IMR-90 (cell line): ENCODE measurements around the gene RBMS3. TPM values are rescaled to one million over a fixed set of nuclear protein-coding genes. Genes with fewer than 3 reads are reported as not detected.

Source experiments
- ATAC-seq: fragments of 200-7000 bp; cut with Tn5 transposase; 2 replicates; pipeline ENCODE4 v1.9.1; 2020; ENCODE audit warnings: low read depth, mild to moderate bottlenecking, moderate library complexity
- BruUV-seq: library from RNA; stranded (reverse); fragments of 400-500 nt; replicated peaks from 2 replicates; lab custom pipeline; 2021; lab: Mats Ljungman, UMichigan
- CTCF ChIA-PET: fragments of 300-600 bp; formaldehyde crosslinking; extraction: SDS; loops from one replicate; lab custom pipeline; 2021; ENCODE audit warnings: antibody characterized with exemption; lab: Yijun Ruan, JAX
- POLR2A ChIA-PET: fragments of 300-600 bp; sonication (Branson Sonifier 250); formaldehyde crosslinking; loops from one replicate; lab custom pipeline; 2022; ENCODE audit warnings: antibody characterized with exemption; ENCODE audit not compliant: unreplicated experiment; lab: Charles Lee
- DNase-seq: peaks from one replicate; pipeline ENCODE4 v3.0.0; 2013
- H2AFZ ChIP-seq: replicated peaks from 2 replicates; pipeline ENCODE3; 2013; ENCODE audit warnings: low read length, mild to moderate bottlenecking; ENCODE audit not compliant: poor library complexity
- H2AK5ac ChIP-seq: 2 replicates; pipeline ENCODE4 v1.6.1; 2013; ENCODE audit warnings: low read depth, low read length, inconsistent platforms
- H2AK9ac ChIP-seq: replicated peaks from 2 replicates; pipeline ENCODE3; 2013; ENCODE audit warnings: mild to moderate bottlenecking, low read depth, low read length, moderate library complexity; ENCODE audit not compliant: poor library complexity
- H2BK120ac ChIP-seq: 2 replicates; pipeline ENCODE4 v1.6.1; 2013; ENCODE audit warnings: low read depth, low read length, inconsistent platforms
- H2BK15ac ChIP-seq: 3 replicates; pipeline ENCODE4 v1.6.1; 2013; ENCODE audit warnings: low read depth, low read length, inconsistent platforms
- H2BK20ac ChIP-seq: 2 replicates; pipeline ENCODE4 v1.6.1; 2013; ENCODE audit warnings: low read depth, mild to moderate bottlenecking, inconsistent platforms, low read length, moderate library complexity
- H2BK5ac ChIP-seq: 2 replicates; pipeline ENCODE4 v1.6.1; 2013; ENCODE audit warnings: mild to moderate bottlenecking, low read depth, low read length, inconsistent platforms; ENCODE audit not compliant: poor library complexity, severe bottlenecking
- H3K14ac ChIP-seq: replicated peaks from 2 replicates; pipeline ENCODE4 v1.6.1; 2013; ENCODE audit warnings: low read depth, low read length, inconsistent platforms
- H3K18ac ChIP-seq: 2 replicates; pipeline ENCODE4 v1.6.1; 2013; ENCODE audit warnings: low read depth, low read length, control low read depth
- H3K23ac ChIP-seq: 2 replicates; pipeline ENCODE4 v1.6.1; 2013; ENCODE audit warnings: low read depth, low read length, inconsistent platforms
- H3K27ac ChIP-seq: 2 replicates; pipeline ENCODE4 v1.5.1; 2013; ENCODE audit warnings: mild to moderate bottlenecking, control low read depth, low read length; ENCODE audit not compliant: insufficient read depth
- H3K27me3 ChIP-seq: 2 replicates; pipeline ENCODE4 v1.6.1; 2013; ENCODE audit warnings: low read length; ENCODE audit not compliant: control insufficient read depth, insufficient read depth
- H3K36me3 ChIP-seq: 2 replicates; pipeline ENCODE4 v1.6.1; 2013; ENCODE audit warnings: low read length, mixed read lengths; ENCODE audit not compliant: control insufficient read depth, insufficient read depth
- H3K4ac ChIP-seq: 2 replicates; pipeline ENCODE4 v1.6.1; 2013; ENCODE audit warnings: low read depth, low read length, inconsistent platforms
- H3K4me1 ChIP-seq: 2 replicates; pipeline ENCODE4 v1.6.1; 2013; ENCODE audit warnings: low read length, mixed read lengths; ENCODE audit not compliant: control insufficient read depth, insufficient read depth
- H3K4me2 ChIP-seq: 2 replicates; pipeline ENCODE4 v1.6.1; 2013; ENCODE audit warnings: low read depth, mild to moderate bottlenecking, control low read depth, low read length, moderate library complexity
- H3K4me3 ChIP-seq: 2 replicates; pipeline ENCODE4 v1.5.1; 2013; ENCODE audit warnings: low read depth, mild to moderate bottlenecking, control low read depth, low read length, moderate library complexity; ENCODE audit not compliant: insufficient read depth
- H3K56ac ChIP-seq: 2 replicates; pipeline ENCODE4 v1.6.1; 2013; ENCODE audit warnings: low read length, inconsistent platforms; ENCODE audit not compliant: insufficient read depth; ENCODE audit errors: extremely low read depth
- H3K79me1 ChIP-seq, 2 experiments: 2 replicates each; pipeline ENCODE4 v1.6.1; 2013; ENCODE audit warnings: low read length in 2 of 2, inconsistent platforms in 1 of 2, low read depth in 1 of 2
- H3K9ac ChIP-seq: 2 replicates; pipeline ENCODE4 v1.6.1; 2013; ENCODE audit warnings: low read depth, low read length, control low read depth
- H3K9me1 ChIP-seq: 2 replicates; pipeline ENCODE4 v1.6.1; 2013; ENCODE audit warnings: low read length, inconsistent platforms; ENCODE audit not compliant: insufficient read depth
- H3K9me3 ChIP-seq: 2 replicates; pipeline ENCODE4 v1.6.1; 2013; ENCODE audit warnings: low read length; ENCODE audit not compliant: control insufficient read depth, insufficient read depth
- H4K20me1 ChIP-seq: 2 replicates; pipeline ENCODE4 v1.6.1; 2013; ENCODE audit warnings: low read length, inconsistent platforms; ENCODE audit not compliant: insufficient read depth
- H4K5ac ChIP-seq: 2 replicates; pipeline ENCODE4 v1.6.1; 2013; ENCODE audit warnings: mild to moderate bottlenecking, low read depth, low read length, control low read depth
- H4K8ac ChIP-seq, 2 experiments: 2 replicates each; pipeline ENCODE4 v1.6.1; 2013; ENCODE audit warnings: low read depth in 2 of 2, low read length in 2 of 2, control low read depth in 1 of 2, inconsistent platforms in 1 of 2
- H4K91ac ChIP-seq: 2 replicates; pipeline ENCODE4 v1.6.1; 2013; ENCODE audit warnings: low read depth, low read length, inconsistent platforms; ENCODE audit not compliant: insufficient read depth
- BHLHE40 ChIP-seq: fragments of 150-350 bp; IDR thresholded peaks from 2 replicates; pipeline ENCODE4 v1.6.1; 2016; ENCODE audit warnings: mild to moderate bottlenecking, low read depth, low read length
- ELK1 ChIP-seq: fragments of 150-350 bp; IDR thresholded peaks from 2 replicates; pipeline ENCODE4 v1.6.1; 2016; ENCODE audit warnings: low read depth, mild to moderate bottlenecking, low read length, moderate library complexity, borderline replicate concordance
- NFE2L2 ChIP-seq: fragments of 150-350 bp; IDR thresholded peaks from 2 replicates; pipeline ENCODE4 v1.6.1; 2016; ENCODE audit warnings: low read depth, mild to moderate bottlenecking, low read length
- POLR2A ChIP-seq: IDR thresholded peaks from 2 replicates; pipeline ENCODE4 v1.6.1; 2012; ENCODE audit warnings: mild to moderate bottlenecking, low read depth, low read length
- RAD21 ChIP-seq: IDR thresholded peaks from 2 replicates; pipeline ENCODE4 v1.6.1; 2012; ENCODE audit warnings: low read length, improper control_type of control experiment
- RCOR1 ChIP-seq: IDR thresholded peaks from 2 replicates; pipeline ENCODE4 v1.6.1; 2012; ENCODE audit warnings: mild to moderate bottlenecking, low read length, improper control_type of control experiment; ENCODE audit not compliant: insufficient replicate concordance
- SMC3 ChIP-seq: fragments of 150-350 bp; IDR thresholded peaks from 2 replicates; pipeline ENCODE4 v1.6.1; 2016; ENCODE audit warnings: low read depth, mild to moderate bottlenecking, antibody characterized with exemption, low read length, moderate library complexity
- USF2 ChIP-seq: fragments of 150-350 bp; IDR thresholded peaks from 2 replicates; pipeline ENCODE4 v1.6.1; 2017; ENCODE audit warnings: mild to moderate bottlenecking, antibody characterized with exemption, low read length, low read depth
- whole genome bisulfite sequencing, 2 experiments: methylation state at CpG; one replicate each; pipeline versions ENCODE4 v1.1.5 to v1.1.7; 2013; ENCODE audit warnings: missing lambda C conversion rate in 2 of 2; ENCODE audit not compliant: insufficient read length in 1 of 2; ENCODE audit errors: extremely low coverage in 2 of 2; 5-methylcytosine and 5-hydroxymethylcytosine counted together
- dilution Hi-C: fragments of 300-500 bp; cut with HindIII; formaldehyde crosslinking; loops from one replicate; pipeline ENCODE4 v1.14.3; 2018; ENCODE audit warnings: low sequenced_read_pairs; ENCODE audit not compliant: unreplicated experiment
- in situ Hi-C: fragments of 300-500 bp; cut with MboI; formaldehyde crosslinking; loops from 3 replicates; pipeline ENCODE4 v1.14.3; 2019; ENCODE audit warnings: low sequenced_read_pairs, inconsistent platforms, mixed read lengths
- intact Hi-C: fragments of 100-400 bp; cut with micrococcal nuclease; formaldehyde crosslinking; loops from 2 replicates; pipeline ENCODE4 v1.10.0; 2022
- polyA plus RNA-seq, 3 experiments: library from polyadenylated mRNA; depleted of rRNA; stranded (reverse); fragments of >200 nt; gene quantifications; 2 replicates each; pipeline ENCODE4 v1.2.3, GENCODE V29; 2012; ENCODE audit warnings: low replicate concordance in 1 of 3
- total RNA-seq: library from RNA; depleted of rRNA; stranded (reverse); fragments of >200 nt; gene quantifications from 2 replicates; pipeline ENCODE4 v1.2.3, GENCODE V29; 2012

RBMS3 gene
- total and polyA plus RNA-seq, 2 of the 4 experiments (the other 2 are of a cell fraction), result 15.2 to 127 TPM

- Histone ChIP-seq H3K9me1 (no peaks in the 10 kb centered on the region), H3K27ac (no peak overlapping the region), H4K20me1 (no peaks in the 10 kb centered on the region), H3K4ac (no peak overlapping the region), H3K14ac (no peak overlapping the region), H4K8ac (no peak overlapping the region), H3K36me3 (no peaks in the 10 kb centered on the region; the same call in 1 of the 2 replicates), H3K79me1 (peaks cover 21 to 25% of the 10 kb centered on the region in 2 experiments; a peak in 3 of 4 replicates), H4K5ac (no peak overlapping the region), H3K9ac (no peak overlapping the region), H2BK120ac (no peak overlapping the region), H3K27me3 (no peaks in the 10 kb centered on the region), H3K4me3 (no peak overlapping the region), H2AK5ac (no peak overlapping the region), H3K4me1 (no peaks in the 10 kb centered on the region), H4K91ac (no peak overlapping the region), H2AK9ac (no peak overlapping the region), H3K18ac (no peak overlapping the region), H2AFZ (no peak overlapping the region), H3K23ac (no peak overlapping the region), H2BK5ac (no peak overlapping the region), H2BK20ac (no peak overlapping the region), H2BK15ac (no peak overlapping the region), H3K56ac (no peak overlapping the region), H3K9me3 (no peaks in the 10 kb centered on the region), H3K4me2 (no peak overlapping the region)
- BruUV-seq, result no TSS peak
- ATAC-seq, result no peak
- WGBS, 2 experiments, result 75% methylated on average over 2 of the region's 4 CpGs; no CpG with 5 or more reads in 1 of the 2 experiments
- TF ChIP-seq USF2 (no peak), ELK1 (no peak), NFE2L2 (no peak), RAD21 (no peak), BHLHE40 (no peak), RCOR1 (no peak), POLR2A (no peak), SMC3 (no peak)
- POLR2A ChIA-PET, result no interaction called here
- dilution Hi-C loops (no loop called here), intact Hi-C loops (no loop called here), in situ Hi-C loops (no loop called here)
- DNase-seq, result no peak
- CTCF ChIA-PET, result no interaction called here
Observed at GRCh38 chr3:29536016-29536758, 255.3 kb downstream of the RBMS3 start.
